MCF 10A (cell line): Measurements from ENCODE around the gene DSCAML1. TPM values are rescaled to one million over a fixed set of nuclear protein-coding genes. Genes with fewer than 3 reads are reported as not detected.

Experiments used
- BruUV-seq: library from RNA; stranded (reverse); fragments of 400-500 nt; replicated peaks from 2 replicates; lab custom pipeline; 2021; lab: Mats Ljungman, UMichigan
- CTCF ChIA-PET: fragments of 300-600 bp; sonication (Branson Sonifier 250); formaldehyde crosslinking; extraction: SDS; loops from one replicate; lab custom pipeline; 2021; ENCODE audit warnings: antibody characterized with exemption, inconsistent platforms; lab: Yijun Ruan, JAX
- POLR2A ChIA-PET: fragments of 300-600, 350-650 bp; sonication (Branson Sonifier 250); formaldehyde crosslinking; extraction: SDS; loops from one replicate; lab custom pipeline; 2020; ENCODE audit warnings: antibody characterized with exemption, inconsistent platforms; lab: Yijun Ruan, JAX
- DNase-seq: peaks from one replicate; pipeline ENCODE4 v3.0.0-alpha.2; 2018; ENCODE audit not compliant: unreplicated experiment
- H3K27ac Mint-ChIP-seq: one replicate; pipeline ENCODE4 v1.8.0; 2022; ENCODE audit warnings: mild to moderate bottlenecking, low read depth, mixed read lengths; ENCODE audit not compliant: unreplicated experiment
- H3K27me3 Mint-ChIP-seq: one replicate; pipeline ENCODE4 v1.8.0; 2022; ENCODE audit warnings: mixed read lengths; ENCODE audit not compliant: insufficient read depth, unreplicated experiment
- H3K36me3 Mint-ChIP-seq: one replicate; pipeline ENCODE4 v1.8.0; 2022; ENCODE audit warnings: mild to moderate bottlenecking, moderate library complexity, mixed read lengths; ENCODE audit not compliant: insufficient read depth, unreplicated experiment
- H3K4me1 Mint-ChIP-seq: one replicate; pipeline ENCODE4 v1.8.0; 2022; ENCODE audit warnings: mixed read lengths; ENCODE audit not compliant: insufficient read depth, unreplicated experiment
- H3K4me3 Mint-ChIP-seq: one replicate; pipeline ENCODE4 v1.8.0; 2022; ENCODE audit warnings: mild to moderate bottlenecking, moderate library complexity, mixed read lengths; ENCODE audit not compliant: unreplicated experiment
- H3K9me3 Mint-ChIP-seq: one replicate; pipeline ENCODE4 v1.8.0; 2022; ENCODE audit warnings: mixed read lengths; ENCODE audit not compliant: unreplicated experiment
- intact Hi-C: fragments of 100-400 bp; cut with micrococcal nuclease; formaldehyde crosslinking; loops from 2 replicates; pipeline ENCODE4 v1.14.1; 2022
- total RNA-seq: library from RNA; stranded (reverse); gene quantifications from 2 replicates; pipeline ENCODE4 v1.2.3, GENCODE V29; 2022
- TF ChIP-seq, protein P1 (sequence below): fragments of 200-600 bp; IDR thresholded peaks from one replicate; pipeline ENCODE4 v1.8.0; 2022; ENCODE audit warnings: antibody characterized with exemption, mild to moderate bottlenecking; ENCODE audit not compliant: unreplicated experiment

DSCAML1 gene
- total RNA-seq, 1 experiment from 2014 or later = not detected

- intact Hi-C loops = no loop called here
- POLR2A ChIA-PET = no interaction called here
- Mint-ChIP-seq H3K4me3 (no peak overlapping the region), H3K4me1 (no peaks in the 10 kb centered on the region), H3K36me3 (no peaks in the 10 kb centered on the region), H3K9me3 (no peaks in the 10 kb centered on the region), H3K27ac (no peak overlapping the region), H3K27me3 (peaks cover 92% of the 10 kb centered on the region)
- CTCF ChIA-PET = interaction anchor here (0.5 to 0.6 kb wide), 3 partner anchors 105 to 1473 kb away, joined by 3 to 4 read pairs (median 3); no protein-coding TSS in a partner anchor
- TF ChIP-seq, protein P1, sequence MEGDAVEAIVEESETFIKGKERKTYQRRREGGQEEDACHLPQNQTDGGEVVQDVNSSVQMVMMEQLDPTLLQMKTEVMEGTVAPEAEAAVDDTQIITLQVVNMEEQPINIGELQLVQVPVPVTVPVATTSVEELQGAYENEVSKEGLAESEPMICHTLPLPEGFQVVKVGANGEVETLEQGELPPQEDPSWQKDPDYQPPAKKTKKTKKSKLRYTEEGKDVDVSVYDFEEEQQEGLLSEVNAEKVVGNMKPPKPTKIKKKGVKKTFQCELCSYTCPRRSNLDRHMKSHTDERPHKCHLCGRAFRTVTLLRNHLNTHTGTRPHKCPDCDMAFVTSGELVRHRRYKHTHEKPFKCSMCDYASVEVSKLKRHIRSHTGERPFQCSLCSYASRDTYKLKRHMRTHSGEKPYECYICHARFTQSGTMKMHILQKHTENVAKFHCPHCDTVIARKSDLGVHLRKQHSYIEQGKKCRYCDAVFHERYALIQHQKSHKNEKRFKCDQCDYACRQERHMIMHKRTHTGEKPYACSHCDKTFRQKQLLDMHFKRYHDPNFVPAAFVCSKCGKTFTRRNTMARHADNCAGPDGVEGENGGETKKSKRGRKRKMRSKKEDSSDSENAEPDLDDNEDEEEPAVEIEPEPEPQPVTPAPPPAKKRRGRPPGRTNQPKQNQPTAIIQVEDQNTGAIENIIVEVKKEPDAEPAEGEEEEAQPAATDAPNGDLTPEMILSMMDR = no peak
- no peak for DNase-seq
- BruUV-seq = no TSS peak
These were observed 72.4 kb downstream of the DSCAML1 start for GRCh38 chr11:117724621-117725020.

GRCh38 chr11:117724104-117724503 is 72.9 kb downstream of the DSCAML1 start:
- Mint-ChIP-seq H3K4me1 (no peaks in the 10 kb centered on the region), H3K4me3 (no peak overlapping the region), H3K36me3 (no peaks in the 10 kb centered on the region), H3K9me3 (no peaks in the 10 kb centered on the region), H3K27me3 (peaks cover 87% of the 10 kb centered on the region), H3K27ac (no peak overlapping the region)
- BruUV-seq = no TSS peak
- TF ChIP-seq, protein P1 = no peak
- ChIA-PET POLR2A (no interaction called here), CTCF (interaction anchor here (0.6 kb wide), 2 partner anchors 222 to 1473 kb away, joined by 3 to 4 read pairs; no protein-coding TSS in a partner anchor)
- no peak for DNase-seq
- intact Hi-C loops = no loop called here

DNA sequence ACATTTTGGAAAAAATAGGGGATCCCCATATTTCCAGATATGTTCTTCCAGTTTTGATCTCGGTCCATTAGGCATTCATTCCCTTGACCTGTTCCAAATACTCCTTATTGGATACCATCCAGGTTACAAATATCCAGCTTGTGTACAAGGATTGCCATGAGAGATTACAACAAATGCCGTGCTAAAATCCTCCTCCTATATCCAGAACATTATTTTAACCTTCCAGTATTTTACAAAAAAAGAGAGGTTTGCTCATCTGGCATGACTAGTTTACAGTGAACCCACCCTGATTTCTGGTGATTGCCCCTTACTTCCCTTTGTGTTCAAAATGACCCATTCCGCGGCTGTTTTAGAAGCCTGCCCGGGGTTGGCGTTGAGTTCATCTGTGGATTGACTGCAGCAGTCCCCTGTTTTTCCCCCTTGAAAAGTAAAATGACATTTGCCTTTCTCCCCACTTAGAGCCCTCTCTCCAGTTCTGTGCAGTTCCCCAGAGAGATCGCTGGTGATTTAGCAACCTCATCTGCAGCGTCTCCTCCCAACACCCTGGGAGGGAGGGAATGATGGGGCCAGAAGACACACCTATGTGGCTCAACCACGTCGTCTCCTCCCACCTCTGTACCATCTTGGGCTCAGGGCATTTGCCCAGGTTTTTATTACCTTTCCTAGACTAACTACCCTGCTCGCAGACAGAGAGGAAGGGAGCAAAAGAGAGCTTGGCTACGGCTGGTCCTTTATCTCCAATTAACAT is 73.6 kb downstream of the DSCAML1 start:
- peaks cover 80% of the 10 kb centered on the region for H3K27me3 Mint-ChIP-seq
- CTCF ChIA-PET = no interaction called here
- no TSS peak for BruUV-seq
- POLR2A ChIA-PET = no interaction called here
- intact Hi-C loops = no loop called here
- H3K27ac Mint-ChIP-seq = no peak overlapping the region
- no peaks in the 10 kb centered on the region for H3K36me3 Mint-ChIP-seq
- H3K4me3 Mint-ChIP-seq = no peak overlapping the region
- H3K4me1 Mint-ChIP-seq = no peaks in the 10 kb centered on the region
- H3K9me3 Mint-ChIP-seq = no peaks in the 10 kb centered on the region
- TF ChIP-seq, protein P1 = no peak
- peak; percentile 11 for DNase-seq

DNA sequence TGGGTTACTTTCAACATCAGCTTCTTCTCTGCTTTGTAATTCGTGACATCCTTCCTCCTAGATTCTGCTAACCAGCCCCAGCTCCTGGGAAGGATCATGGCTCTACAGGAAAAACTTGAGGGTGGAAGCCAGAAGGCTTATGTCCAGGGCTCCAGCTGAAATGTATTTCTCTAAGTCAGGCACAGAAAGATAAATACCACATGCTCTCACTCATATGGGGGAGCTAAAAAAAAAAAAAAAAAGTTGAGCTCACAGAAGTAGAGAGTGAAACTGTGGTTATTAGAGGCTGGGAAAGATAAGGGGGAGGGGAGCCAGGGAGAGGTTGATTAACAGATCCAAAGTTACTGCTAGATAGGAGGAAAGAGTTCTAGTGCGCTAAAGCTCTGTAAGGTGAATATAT is 74.9 kb downstream of the DSCAML1 start:
- TF ChIP-seq, protein P1 = no peak
- H3K4me1 Mint-ChIP-seq = no peaks in the 10 kb centered on the region
- ChIA-PET POLR2A (no interaction called here), CTCF (no interaction called here)
- H3K27me3 Mint-ChIP-seq = peaks cover 74% of the 10 kb centered on the region
- no peaks in the 10 kb centered on the region for H3K36me3 Mint-ChIP-seq
- no peak for DNase-seq
- H3K27ac Mint-ChIP-seq = no peak overlapping the region
- no TSS peak for BruUV-seq
- intact Hi-C loops = no loop called here
- H3K4me3 Mint-ChIP-seq = no peak overlapping the region
- H3K9me3 Mint-ChIP-seq = no peaks in the 10 kb centered on the region
